GM12878 (cell line): ENCODE results near the gene TIGD1. TPM values are rescaled to one million over a fixed set of nuclear protein-coding genes. Genes with fewer than 3 reads are reported as not detected.

ENCODE experiments used
- CHD1 ChIP-seq: IDR thresholded peaks from 2 replicates; pipeline ENCODE4 v1.6.1; 2012; ENCODE audit warnings: low read depth, low read length, improper control_type of control experiment
- CREM ChIP-seq: IDR thresholded peaks from 2 replicates; pipeline ENCODE4 v1.6.1; 2014; ENCODE audit warnings: antibody characterized with exemption, low read depth
- EZH2 ChIP-seq: IDR thresholded peaks from 2 replicates; pipeline ENCODE4 v1.6.1; 2012; ENCODE audit warnings: low read depth, mild to moderate bottlenecking, control low read depth, inconsistent platforms, low read length, borderline replicate concordance; ENCODE audit not compliant: control insufficient read depth
- IKZF2 ChIP-seq, 2 experiments: fragments of 450-650 bp; IDR thresholded peaks; 2 replicates each; pipeline ENCODE4 v1.6.1; 2017; ENCODE audit warnings: mild to moderate bottlenecking in 2 of 2, moderate library complexity in 2 of 2
- KAT2A ChIP-seq: conservative IDR thresholded peaks from 2 replicates; pipeline ENCODE4 v1.6.1; 2011; ENCODE audit warnings: low read depth, low read length; ENCODE audit not compliant: control insufficient read depth
- MYC ChIP-seq: IDR thresholded peaks from 2 replicates; pipeline ENCODE4 v1.6.1; 2011; ENCODE audit warnings: mild to moderate bottlenecking, low read length, moderate library complexity, inconsistent platforms; ENCODE audit not compliant: insufficient read depth, insufficient replicate concordance, insufficient read length, severe bottlenecking
- PAX8 ChIP-seq: fragments of 450-650 bp; IDR thresholded peaks from 2 replicates; pipeline ENCODE4 v1.6.1; 2017; ENCODE audit warnings: mild to moderate bottlenecking, moderate library complexity
- SP1 ChIP-seq: IDR thresholded peaks from one replicate; pipeline ENCODE4 v1.6.1; 2011; ENCODE audit warnings: low read depth, low read length
- ZNF207 ChIP-seq: fragments of 450-650 bp; IDR thresholded peaks from 2 replicates; pipeline ENCODE4 v1.6.1; 2014; ENCODE audit warnings: antibody characterized with exemption, mild to moderate bottlenecking, borderline replicate concordance
- polyA plus RNA-seq, 11 experiments: library from polyadenylated mRNA; depleted of rRNA in 4 of 11; unstranded in 6 of 11; stranded (reverse) in 5 of 11; fragments of >200 nt; fragmentation: Nextera tagmentation in 4 of 11; fragmentation: Illumina TruSeq in 1 of 11; extraction: Ambion mirVana in 4 of 11; extraction: Trizol in 1 of 11; gene quantifications; 1 replicate in 1 of 11; 2 replicates in 10 of 11; pipeline versions ENCODE4 v1.2.1 to v1.2.3, GENCODE V29; 2011 to 2016; ENCODE audit warnings: inconsistent platforms in 2 of 11, missing spikeins in 2 of 11, low read depth in 1 of 11
- total RNA-seq, 4 experiments: library from RNA; depleted of rRNA in 3 of 4; stranded (reverse); fragments of >200 nt in 3 of 4; fragmentation: Illumina TruSeq in 1 of 4; extraction: Trizol in 1 of 4; gene quantifications; 2 replicates each; pipeline versions ENCODE4 v1.2.1 to v1.2.3, GENCODE V29; 2013 to 2021
- TF ChIP-seq, protein P1 (sequence below): fragments of 450-650 bp; IDR thresholded peaks from 2 replicates; pipeline ENCODE4 v1.6.1; 2018; ENCODE audit warnings: mild to moderate bottlenecking, low read depth, moderate library complexity; ENCODE audit not compliant: partially characterized antibody
- TF ChIP-seq, protein P2 (sequence below): fragments of 450-650 bp; IDR thresholded peaks from 2 replicates; pipeline ENCODE4 v1.6.1; 2017; ENCODE audit warnings: mild to moderate bottlenecking, moderate library complexity
- TF ChIP-seq, protein P3 (sequence below): fragments of 450-650 bp; formaldehyde crosslinking; IDR thresholded peaks from 2 replicates; pipeline ENCODE4 v1.4.0; 2022; ENCODE audit warnings: mild to moderate bottlenecking, moderate library complexity

The TIGD1 gene
- total and polyA plus RNA-seq, 10 of the 15 experiments (the other 5 are each of a cell fraction or from before 2014, with no cell fraction given): 1.4 to 8.4 (median 5.6) TPM

DNA sequence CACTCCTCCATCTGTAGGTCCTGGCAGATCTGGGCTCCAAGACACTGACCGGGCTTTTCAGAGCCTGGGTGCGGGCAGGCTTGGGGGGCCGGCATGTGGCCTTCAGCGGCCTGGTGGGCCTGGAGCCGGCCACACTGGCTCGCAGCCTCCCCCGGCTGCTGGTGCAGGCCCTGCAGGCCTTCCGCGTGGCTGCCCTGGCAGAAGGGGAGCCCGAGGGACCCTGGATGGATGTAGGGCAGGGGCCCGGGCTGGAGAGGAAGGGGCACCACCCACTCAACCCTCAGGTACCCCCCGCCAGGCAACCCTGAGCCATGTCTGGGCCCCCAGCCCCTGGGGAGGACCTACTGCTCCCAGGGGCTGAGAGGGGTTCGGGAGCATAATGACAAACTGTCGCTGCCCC, 25.2 kb downstream of the TIGD1 start (continued):
- TF ChIP-seq, protein P1, sequence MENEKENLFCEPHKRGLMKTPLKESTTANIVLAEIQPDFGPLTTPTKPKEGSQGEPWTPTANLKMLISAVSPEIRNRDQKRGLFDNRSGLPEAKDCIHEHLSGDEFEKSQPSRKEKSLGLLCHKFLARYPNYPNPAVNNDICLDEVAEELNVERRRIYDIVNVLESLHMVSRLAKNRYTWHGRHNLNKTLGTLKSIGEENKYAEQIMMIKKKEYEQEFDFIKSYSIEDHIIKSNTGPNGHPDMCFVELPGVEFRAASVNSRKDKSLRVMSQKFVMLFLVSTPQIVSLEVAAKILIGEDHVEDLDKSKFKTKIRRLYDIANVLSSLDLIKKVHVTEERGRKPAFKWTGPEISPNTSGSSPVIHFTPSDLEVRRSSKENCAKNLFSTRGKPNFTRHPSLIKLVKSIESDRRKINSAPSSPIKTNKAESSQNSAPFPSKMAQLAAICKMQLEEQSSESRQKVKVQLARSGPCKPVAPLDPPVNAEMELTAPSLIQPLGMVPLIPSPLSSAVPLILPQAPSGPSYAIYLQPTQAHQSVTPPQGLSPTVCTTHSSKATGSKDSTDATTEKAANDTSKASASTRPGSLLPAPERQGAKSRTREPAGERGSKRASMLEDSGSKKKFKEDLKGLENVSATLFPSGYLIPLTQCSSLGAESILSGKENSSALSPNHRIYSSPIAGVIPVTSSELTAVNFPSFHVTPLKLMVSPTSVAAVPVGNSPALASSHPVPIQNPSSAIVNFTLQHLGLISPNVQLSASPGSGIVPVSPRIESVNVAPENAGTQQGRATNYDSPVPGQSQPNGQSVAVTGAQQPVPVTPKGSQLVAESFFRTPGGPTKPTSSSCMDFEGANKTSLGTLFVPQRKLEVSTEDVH: no peak
- TF ChIP-seq EZH2: no peak
- no peak for TF ChIP-seq CHD1
- no peak for TF ChIP-seq MYC
- TF ChIP-seq, protein P2, sequence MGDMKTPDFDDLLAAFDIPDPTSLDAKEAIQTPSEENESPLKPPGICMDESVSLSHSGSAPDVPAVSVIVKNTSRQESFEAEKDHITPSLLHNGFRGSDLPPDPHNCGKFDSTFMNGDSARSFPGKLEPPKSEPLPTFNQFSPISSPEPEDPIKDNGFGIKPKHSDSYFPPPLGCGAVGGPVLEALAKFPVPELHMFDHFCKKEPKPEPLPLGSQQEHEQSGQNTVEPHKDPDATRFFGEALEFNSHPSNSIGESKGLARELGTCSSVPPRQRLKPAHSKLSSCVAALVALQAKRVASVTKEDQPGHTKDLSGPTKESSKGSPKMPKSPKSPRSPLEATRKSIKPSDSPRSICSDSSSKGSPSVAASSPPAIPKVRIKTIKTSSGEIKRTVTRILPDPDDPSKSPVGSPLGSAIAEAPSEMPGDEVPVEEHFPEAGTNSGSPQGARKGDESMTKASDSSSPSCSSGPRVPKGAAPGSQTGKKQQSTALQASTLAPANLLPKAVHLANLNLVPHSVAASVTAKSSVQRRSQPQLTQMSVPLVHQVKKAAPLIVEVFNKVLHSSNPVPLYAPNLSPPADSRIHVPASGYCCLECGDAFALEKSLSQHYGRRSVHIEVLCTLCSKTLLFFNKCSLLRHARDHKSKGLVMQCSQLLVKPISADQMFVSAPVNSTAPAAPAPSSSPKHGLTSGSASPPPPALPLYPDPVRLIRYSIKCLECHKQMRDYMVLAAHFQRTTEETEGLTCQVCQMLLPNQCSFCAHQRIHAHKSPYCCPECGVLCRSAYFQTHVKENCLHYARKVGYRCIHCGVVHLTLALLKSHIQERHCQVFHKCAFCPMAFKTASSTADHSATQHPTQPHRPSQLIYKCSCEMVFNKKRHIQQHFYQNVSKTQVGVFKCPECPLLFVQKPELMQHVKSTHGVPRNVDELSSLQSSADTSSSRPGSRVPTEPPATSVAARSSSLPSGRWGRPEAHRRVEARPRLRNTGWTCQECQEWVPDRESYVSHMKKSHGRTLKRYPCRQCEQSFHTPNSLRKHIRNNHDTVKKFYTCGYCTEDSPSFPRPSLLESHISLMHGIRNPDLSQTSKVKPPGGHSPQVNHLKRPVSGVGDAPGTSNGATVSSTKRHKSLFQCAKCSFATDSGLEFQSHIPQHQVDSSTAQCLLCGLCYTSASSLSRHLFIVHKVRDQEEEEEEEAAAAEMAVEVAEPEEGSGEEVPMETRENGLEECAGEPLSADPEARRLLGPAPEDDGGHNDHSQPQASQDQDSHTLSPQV: no peak
- no peak for TF ChIP-seq KAT2A
- no peak for TF ChIP-seq SP1
- no peak for TF ChIP-seq ZNF207
- TF ChIP-seq, protein P3, sequence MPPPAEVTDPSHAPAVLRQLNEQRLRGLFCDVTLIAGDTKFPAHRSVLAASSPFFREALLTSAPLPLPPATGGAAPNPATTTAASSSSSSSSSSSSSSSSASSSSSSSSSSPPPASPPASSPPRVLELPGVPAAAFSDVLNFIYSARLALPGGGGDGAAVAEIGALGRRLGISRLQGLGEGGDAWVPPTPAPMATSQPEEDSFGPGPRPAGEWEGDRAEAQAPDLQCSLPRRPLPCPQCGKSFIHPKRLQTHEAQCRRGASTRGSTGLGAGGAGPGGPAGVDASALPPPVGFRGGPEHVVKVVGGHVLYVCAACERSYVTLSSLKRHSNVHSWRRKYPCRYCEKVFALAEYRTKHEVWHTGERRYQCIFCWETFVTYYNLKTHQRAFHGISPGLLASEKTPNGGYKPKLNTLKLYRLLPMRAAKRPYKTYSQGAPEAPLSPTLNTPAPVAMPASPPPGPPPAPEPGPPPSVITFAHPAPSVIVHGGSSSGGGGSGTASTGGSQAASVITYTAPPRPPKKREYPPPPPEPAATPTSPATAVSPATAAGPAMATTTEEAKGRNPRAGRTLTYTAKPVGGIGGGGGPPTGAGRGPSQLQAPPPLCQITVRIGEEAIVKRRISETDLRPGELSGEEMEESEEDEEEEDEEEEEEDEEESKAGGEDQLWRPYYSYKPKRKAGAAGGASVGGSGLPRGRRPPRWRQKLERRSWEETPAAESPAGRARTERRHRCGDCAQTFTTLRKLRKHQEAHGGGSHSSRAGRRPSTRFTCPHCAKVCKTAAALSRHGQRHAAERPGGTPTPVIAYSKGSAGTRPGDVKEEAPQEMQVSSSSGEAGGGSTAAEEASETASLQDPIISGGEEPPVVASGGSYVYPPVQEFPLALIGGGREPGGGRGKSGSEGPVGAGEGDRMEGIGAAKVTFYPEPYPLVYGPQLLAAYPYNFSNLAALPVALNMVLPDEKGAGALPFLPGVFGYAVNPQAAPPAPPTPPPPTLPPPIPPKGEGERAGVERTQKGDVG (CRISPR knock-in tag): no peak
- no peak for TF ChIP-seq IKZF2 (IDR thresholded peaks at IDR 0.05)
- no peak for TF ChIP-seq PAX8
- no peak for TF ChIP-seq CREM
